Spleen (tissue), 7 donors: Measurements from ENCODE around the gene OR6B1.

Experiments
- POLR2A ChIP-seq, 3 donors: fragments of 450-650 bp; IDR thresholded peaks; one replicate each; pipeline ENCODE4 v1.5.1; 2017; ENCODE audit warnings: antibody characterized with exemption in 3 of 3, mild to moderate bottlenecking in 1 of 3
- POLR2AphosphoS5 ChIP-seq, 3 donors: sonication (generic); formaldehyde crosslinking; IDR thresholded peaks; one replicate each; pipeline ENCODE4 v1.5.1; 2017; ENCODE audit warnings: antibody characterized with exemption in 3 of 3
- TF ChIP-seq, protein P1 (sequence below), 11 experiments: fragments of 200-600 bp in 7 of 11; fragments of 450-650 bp in 4 of 11; sonication (generic) in 4 of 11; IDR thresholded peaks in 8 of 11; conservative IDR thresholded peaks in 3 of 11; 1 replicate in 7 of 11; 2 replicates in 4 of 11; pipeline versions ENCODE4 v1.4.0 to v1.8.0; 2016 to 2021; ENCODE audit warnings: antibody characterized with exemption in 11 of 11, inconsistent platforms in 4 of 11, mild to moderate bottlenecking in 1 of 11
- donor health status: DM: no; HTN: no; CAD: no; lungs with moderate emphysema.
- donor health status: DM: no; HTN: no; CAD: no.
- donor health status: DM: no; HTN: no; CAD: no.

DNA sequence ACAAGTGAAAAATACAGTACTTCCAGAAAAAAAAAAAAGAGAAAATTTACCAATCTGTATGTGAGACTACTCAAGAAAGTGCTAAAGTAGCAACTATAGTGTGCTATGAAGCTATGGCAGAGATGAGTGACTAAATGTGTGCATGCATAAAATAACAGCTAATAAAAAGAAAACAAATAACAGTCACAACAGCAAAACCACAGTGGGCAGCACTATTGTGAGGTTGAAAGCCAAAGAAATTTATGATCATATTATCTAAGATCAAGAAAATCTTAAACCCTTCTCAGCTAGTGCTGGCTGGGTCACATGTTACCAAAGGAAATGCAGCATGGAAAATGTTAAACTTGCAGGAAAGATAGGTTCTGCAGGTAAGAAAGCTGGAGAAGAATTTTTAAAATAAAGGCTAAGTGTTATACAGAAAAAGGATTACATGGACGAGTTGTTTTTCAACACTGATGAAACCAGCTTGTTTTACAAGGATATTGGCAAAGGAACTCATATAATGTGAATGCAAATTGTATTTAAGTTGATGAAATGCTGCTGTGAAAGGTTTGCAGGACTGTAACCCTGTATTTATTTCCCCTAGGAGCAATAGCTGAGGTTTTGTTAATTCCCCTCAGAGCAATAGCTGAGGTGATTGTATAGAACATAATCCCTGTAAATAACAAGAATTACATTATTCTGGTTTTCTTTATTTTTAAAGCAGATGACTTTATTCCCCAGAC, 33.0 kb downstream of the OR6B1 start:
- TF ChIP-seq, protein P1, sequence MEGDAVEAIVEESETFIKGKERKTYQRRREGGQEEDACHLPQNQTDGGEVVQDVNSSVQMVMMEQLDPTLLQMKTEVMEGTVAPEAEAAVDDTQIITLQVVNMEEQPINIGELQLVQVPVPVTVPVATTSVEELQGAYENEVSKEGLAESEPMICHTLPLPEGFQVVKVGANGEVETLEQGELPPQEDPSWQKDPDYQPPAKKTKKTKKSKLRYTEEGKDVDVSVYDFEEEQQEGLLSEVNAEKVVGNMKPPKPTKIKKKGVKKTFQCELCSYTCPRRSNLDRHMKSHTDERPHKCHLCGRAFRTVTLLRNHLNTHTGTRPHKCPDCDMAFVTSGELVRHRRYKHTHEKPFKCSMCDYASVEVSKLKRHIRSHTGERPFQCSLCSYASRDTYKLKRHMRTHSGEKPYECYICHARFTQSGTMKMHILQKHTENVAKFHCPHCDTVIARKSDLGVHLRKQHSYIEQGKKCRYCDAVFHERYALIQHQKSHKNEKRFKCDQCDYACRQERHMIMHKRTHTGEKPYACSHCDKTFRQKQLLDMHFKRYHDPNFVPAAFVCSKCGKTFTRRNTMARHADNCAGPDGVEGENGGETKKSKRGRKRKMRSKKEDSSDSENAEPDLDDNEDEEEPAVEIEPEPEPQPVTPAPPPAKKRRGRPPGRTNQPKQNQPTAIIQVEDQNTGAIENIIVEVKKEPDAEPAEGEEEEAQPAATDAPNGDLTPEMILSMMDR (IDR thresholded peaks at IDR 0.05 in 8 of 11, conservative IDR thresholded peaks at IDR 0.05 in 3 of 11) = no peak
- TF ChIP-seq POLR2AphosphoS5 (IDR thresholded peaks at IDR 0.05) = no peak
- no peak for TF ChIP-seq POLR2A (IDR thresholded peaks at IDR 0.05)
